H9 (cell line): Measurements from ENCODE around the gene HIVEP1. TPM values are rescaled to one million over a fixed set of nuclear protein-coding genes. Genes with fewer than 3 reads are reported as not detected.

Source experiments
- DNase-seq: peaks from one replicate; pipeline ENCODE4 v3.0.0-alpha.2; 2017
- H2AFZ ChIP-seq: one replicate; pipeline ENCODE4 v1.6.1; 2013; ENCODE audit warnings: mild to moderate bottlenecking, low read length, control low read depth, moderate library complexity
- H2AK5ac ChIP-seq: 2 replicates; pipeline ENCODE4 v1.6.1; 2013; ENCODE audit warnings: low read length, control low read depth, mixed read lengths; ENCODE audit not compliant: insufficient read length
- H2BK120ac ChIP-seq: one replicate; pipeline ENCODE4 v1.6.1; 2013; ENCODE audit warnings: low read depth, mild to moderate bottlenecking, low read length, control low read depth, inconsistent platforms; ENCODE audit not compliant: poor library complexity, severe bottlenecking
- H2BK12ac ChIP-seq: 2 replicates; pipeline ENCODE4 v1.6.1; 2013; ENCODE audit warnings: low read length, control low read depth, mixed read lengths, low read depth; ENCODE audit not compliant: insufficient read length
- H2BK15ac ChIP-seq: 2 replicates; pipeline ENCODE4 v1.6.1; 2013; ENCODE audit warnings: low read depth, low read length, control low read depth
- H2BK20ac ChIP-seq: one replicate; pipeline ENCODE4 v1.6.1; 2013; ENCODE audit warnings: low read depth, mild to moderate bottlenecking, low read length, control low read depth, inconsistent platforms; ENCODE audit not compliant: poor library complexity, severe bottlenecking
- H2BK5ac ChIP-seq: 2 replicates; pipeline ENCODE4 v1.6.1; 2013; ENCODE audit warnings: low read length, control low read depth, mixed read lengths; ENCODE audit not compliant: insufficient read length
- H3K14ac ChIP-seq: 2 replicates; pipeline ENCODE4 v1.6.1; 2013; ENCODE audit warnings: low read length, control low read depth; ENCODE audit not compliant: insufficient read depth
- H3K18ac ChIP-seq: 2 replicates; pipeline ENCODE4 v1.6.1; 2013; ENCODE audit warnings: low read depth, mild to moderate bottlenecking, mixed read lengths, low read length, control low read depth; ENCODE audit not compliant: insufficient read length
- H3K23ac ChIP-seq: 2 replicates; pipeline ENCODE4 v1.6.1; 2013; ENCODE audit warnings: low read length, control low read depth, mixed read lengths, low read depth; ENCODE audit not compliant: insufficient read length
- H3K23me2 ChIP-seq: 2 replicates; pipeline ENCODE4 v1.6.1; 2013; ENCODE audit warnings: low read depth, mild to moderate bottlenecking, mixed read lengths, low read length, control low read depth; ENCODE audit not compliant: insufficient read length, poor library complexity, severe bottlenecking
- H3K27ac ChIP-seq: 2 replicates; pipeline ENCODE4 v1.5.1; 2013; ENCODE audit warnings: low read length, control low read depth, mixed read lengths, low read depth; ENCODE audit not compliant: insufficient read length
- H3K27me3 ChIP-seq: 2 replicates; pipeline ENCODE4 v1.6.1; 2013; ENCODE audit warnings: low read length, control low read depth, inconsistent platforms; ENCODE audit not compliant: insufficient read depth
- H3K4ac ChIP-seq: 2 replicates; pipeline ENCODE4 v1.6.1; 2013; ENCODE audit warnings: low read depth, mild to moderate bottlenecking, control low read depth, inconsistent platforms, low read length, moderate library complexity
- H3K4me1 ChIP-seq: 2 replicates; pipeline ENCODE4 v1.6.1; 2013; ENCODE audit warnings: low read length, control low read depth, inconsistent platforms; ENCODE audit not compliant: insufficient read depth
- H3K4me2 ChIP-seq: 2 replicates; pipeline ENCODE4 v1.6.1; 2013; ENCODE audit warnings: low read length, control low read depth, mixed read lengths; ENCODE audit not compliant: insufficient read length, insufficient read depth
- H3K56ac ChIP-seq: 2 replicates; pipeline ENCODE4 v1.6.1; 2013; ENCODE audit warnings: low read depth, mild to moderate bottlenecking, mixed read lengths, low read length, control low read depth; ENCODE audit not compliant: insufficient read length
- H3K79me1 ChIP-seq: 2 replicates; pipeline ENCODE4 v1.6.1; 2013; ENCODE audit warnings: low read depth, mild to moderate bottlenecking, moderate library complexity, low read length, control low read depth, inconsistent platforms; ENCODE audit not compliant: insufficient read depth, poor library complexity, severe bottlenecking
- H3K79me2 ChIP-seq: 2 replicates; pipeline ENCODE4 v1.6.1; 2013; ENCODE audit warnings: low read length, control low read depth, inconsistent platforms; ENCODE audit not compliant: insufficient read depth
- H3K9ac ChIP-seq: 2 replicates; pipeline ENCODE4 v1.6.1; 2013; ENCODE audit warnings: low read length, control low read depth, mixed read lengths; ENCODE audit not compliant: insufficient read length; ENCODE audit errors: extremely low read depth
- H3K9me3 ChIP-seq: one replicate; pipeline ENCODE4 v1.6.1; 2013; ENCODE audit warnings: low read depth, low read length, inconsistent platforms; ENCODE audit not compliant: control insufficient read depth
- H3T11ph ChIP-seq: one replicate; pipeline ENCODE4 v1.6.1; 2013; ENCODE audit warnings: mild to moderate bottlenecking, low read length, control low read depth, inconsistent platforms
- H4K20me1 ChIP-seq: one replicate; pipeline ENCODE4 v1.6.1; 2013; ENCODE audit not compliant: control insufficient read depth, insufficient read length, insufficient read depth
- H4K5ac ChIP-seq: 2 replicates; pipeline ENCODE4 v1.6.1; 2013; ENCODE audit warnings: low read depth, mild to moderate bottlenecking, mixed read lengths, low read length, control low read depth; ENCODE audit not compliant: insufficient read length
- H4K8ac ChIP-seq: replicated peaks from 2 replicates; pipeline ENCODE4 v1.6.1; 2013; ENCODE audit warnings: low read length, control low read depth, mixed read lengths, low read depth; ENCODE audit not compliant: insufficient read length
- H4K91ac ChIP-seq: 2 replicates; pipeline ENCODE4 v1.6.1; 2013; ENCODE audit warnings: low read depth, mild to moderate bottlenecking, moderate library complexity, mixed read lengths, low read length, control low read depth; ENCODE audit not compliant: insufficient read length
- H3K27ac Mint-ChIP-seq, 3 experiments: 2 replicates in 2 of 3; 3 replicates in 1 of 3; pipeline ENCODE4 v1.8.0; 2020 to 2021; ENCODE audit warnings: mixed read lengths in 3 of 3, mild to moderate bottlenecking in 1 of 3, moderate library complexity in 1 of 3
- H3K27me3 Mint-ChIP-seq: 2 replicates; pipeline ENCODE4 v1.8.0; 2021; ENCODE audit warnings: low read depth, mild to moderate bottlenecking, moderate library complexity, mixed read lengths
- H3K36me3 Mint-ChIP-seq, 3 experiments: 2 replicates in 2 of 3; 3 replicates in 1 of 3; pipeline ENCODE4 v1.8.0; 2020 to 2021; ENCODE audit warnings: low read depth in 3 of 3, mixed read lengths in 3 of 3; ENCODE audit not compliant: insufficient read depth in 1 of 3
- H3K4me1 Mint-ChIP-seq, 2 experiments: 2 replicates each; pipeline ENCODE4 v1.8.0; 2020; ENCODE audit warnings: mixed read lengths in 2 of 2
- H3K4me3 Mint-ChIP-seq, 2 experiments: 2 replicates in 1 of 2; 3 replicates in 1 of 2; pipeline ENCODE4 v1.8.0; 2020 to 2021; ENCODE audit warnings: mild to moderate bottlenecking in 2 of 2, mixed read lengths in 2 of 2, moderate library complexity in 1 of 2
- H3K9me3 Mint-ChIP-seq, 2 experiments: 2 replicates in 1 of 2; 3 replicates in 1 of 2; pipeline ENCODE4 v1.8.0; 2020; ENCODE audit warnings: mild to moderate bottlenecking in 2 of 2, mixed read lengths in 2 of 2, moderate library complexity in 1 of 2
- CTCF ChIP-seq: fragments of 200-600 bp; sonication (generic); conservative IDR thresholded peaks from 3 replicates; pipeline ENCODE4 v1.8.0; 2021; ENCODE audit warnings: antibody characterized with exemption, mild to moderate bottlenecking
- WGBS: extraction: QIAGEN DNeasy Blood & Tissue Kit; methylation state at CpG from one replicate; pipeline ENCODE4 v1.1.7; 2013; ENCODE audit warnings: missing lambda C conversion rate, low lambda C conversion rate, mixed read lengths; ENCODE audit not compliant: insufficient read length; ENCODE audit errors: extremely low coverage; 5-methylcytosine and 5-hydroxymethylcytosine counted together
- total RNA-seq: library from RNA; stranded (reverse); gene quantifications from 2 replicates; pipeline ENCODE4 v1.2.1, GENCODE V29; 2021

Gene HIVEP1
- total RNA-seq, 1 experiment from 2014 or later, result 44.2 TPM

GRCh38 chr6:11965499-11965898 is 46.6 kb upstream of the HIVEP1 start:
- peaks cover 3 to 8% (median 4%) of the 10 kb centered on the region in 3 experiments; a peak in 5 of 7 replicates for H3K36me3 Mint-ChIP-seq
- TF ChIP-seq CTCF, result no peak
- no peak overlapping the region for H2AFZ ChIP-seq

More at GRCh38 chr6:11965499-11965898, 46.6 kb upstream of the HIVEP1 start:
- no peak overlapping the region for H4K8ac ChIP-seq
- no peak overlapping the region for H2BK12ac ChIP-seq
- WGBS, result no CpG with 5 or more reads among the region's 2 CpGs
- Mint-ChIP-seq H3K27ac (peak overlapping the region in 1 of 3 experiments; percentile 7; a peak in 1 of 7 replicates), H3K4me1 (peaks cover 4 to 14% of the 10 kb centered on the region in 2 experiments), H3K9me3 (peaks cover 0 to 4% of the 10 kb centered on the region in 2 experiments; a peak in 2 of 5 replicates), H3K27me3 (peaks cover 3% of the 10 kb centered on the region; the same call in 1 of the 2 replicates), H3K4me3 (no peak overlapping the region)
- H3K27ac ChIP-seq, result no peak overlapping the region
- no peak overlapping the region for H3K56ac ChIP-seq
- H3K27me3 ChIP-seq, result no peaks in the 10 kb centered on the region
- H4K5ac ChIP-seq, result no peak overlapping the region
- no peak overlapping the region for H2BK5ac ChIP-seq
- no peak overlapping the region for H4K91ac ChIP-seq
- H3K23ac ChIP-seq, result no peak overlapping the region
- no peaks in the 10 kb centered on the region for H4K20me1 ChIP-seq
- H3K23me2 ChIP-seq, result no peaks in the 10 kb centered on the region
- H3K4ac ChIP-seq, result no peak overlapping the region
- H3K79me2 ChIP-seq, result no peaks in the 10 kb centered on the region
- H3K4me2 ChIP-seq, result no peak overlapping the region
- H3T11ph ChIP-seq, result no peak overlapping the region
- no peak overlapping the region for H3K18ac ChIP-seq
- no peak overlapping the region for H2AK5ac ChIP-seq
- H3K9me3 ChIP-seq, result no peaks in the 10 kb centered on the region
- peaks cover 7% of the 10 kb centered on the region; the same call in 1 of the 2 replicates for H3K4me1 ChIP-seq
- H3K9ac ChIP-seq, result peak overlapping the region; percentile 15
- H3K14ac ChIP-seq, result 0 out of 2 replicates have a peak overlapping the region, but pooled peaks have one; percentile 58
- no peak for DNase-seq
- H2BK20ac ChIP-seq, result no peak overlapping the region
- no peaks in the 10 kb centered on the region for H3K79me1 ChIP-seq
- peak overlapping the region; percentile 20; the same call in 1 of the 2 replicates for H2BK15ac ChIP-seq
- H2BK120ac ChIP-seq, result no peak overlapping the region
